Neural crest cell (in vitro differentiated cells): Measurements from ENCODE around the gene DND1. TPM values are rescaled to one million over a fixed set of nuclear protein-coding genes. Genes with fewer than 3 reads are reported as not detected.
"Not testable (repeated sequence)": the region's sequence is repeated elsewhere in the genome, so short reads cannot be mapped to it uniquely, and the experiment has no call there.

Experiments used
- DNase-seq: peaks from one replicate; pipeline ENCODE4 v3.0.0; 2021; ENCODE audit warnings: low read depth, mixed read lengths, low spot score
- H3K27ac Mint-ChIP-seq: one replicate; pipeline ENCODE4 v1.8.0; 2021; ENCODE audit warnings: mild to moderate bottlenecking, mixed read lengths; ENCODE audit not compliant: unreplicated experiment
- H3K27me3 Mint-ChIP-seq: 2 replicates; pipeline ENCODE4 v1.8.0; 2021; ENCODE audit warnings: low read depth, mild to moderate bottlenecking, mixed read lengths
- H3K36me3 Mint-ChIP-seq: 2 replicates; pipeline ENCODE4 v1.8.0; 2021; ENCODE audit warnings: low read depth, mild to moderate bottlenecking, mixed read lengths
- H3K4me1 Mint-ChIP-seq: 2 replicates; pipeline ENCODE4 v1.8.0; 2021; ENCODE audit warnings: mixed read lengths
- H3K4me3 Mint-ChIP-seq: one replicate; pipeline ENCODE4 v1.8.0; 2021; ENCODE audit warnings: mild to moderate bottlenecking, mixed read lengths
- H3K9me3 Mint-ChIP-seq: 2 replicates; pipeline ENCODE4 v1.8.0; 2021; ENCODE audit warnings: mixed read lengths
- CTCF ChIP-seq: fragments of 200-600 bp; sonication (generic); conservative IDR thresholded peaks from 2 replicates; pipeline ENCODE4 v1.5.0; 2021; ENCODE audit warnings: antibody characterized with exemption, mild to moderate bottlenecking
- total RNA-seq: library from RNA; stranded (reverse); gene quantifications from 2 replicates; pipeline ENCODE4 v1.2.1, GENCODE V29; 2021

DND1 gene
- total RNA-seq, 1 donor from 2014 or later = 4.6 TPM

- DNase-seq = peak; percentile 89
- peak within 1 kb of the TSS; percentile 97 for H3K27ac Mint-ChIP-seq
- TF ChIP-seq CTCF = no peak
- no peaks in the 10 kb centered on the region for H3K9me3 Mint-ChIP-seq
- H3K27me3 Mint-ChIP-seq = no peaks in the 10 kb centered on the region
- H3K4me1 Mint-ChIP-seq = peaks cover 28% of the 10 kb centered on the region
- peaks cover 21% of the 10 kb centered on the region for H3K36me3 Mint-ChIP-seq
- H3K4me3 Mint-ChIP-seq = peak within 1 kb of the TSS; percentile 95
Measured at GRCh38 chr5:140664359-140665119, 8.8 kb downstream of the DND1 start, which contains the start of gene WDR55. WDR55 (plus strand) TSS chr5:140664904; CDS start chr5:140664913, 9 bp downstream.

GRCh38 chr5:140664030-140664358 is 9.4 kb downstream of the DND1 start:
- H3K27ac Mint-ChIP-seq = no peak overlapping the region
- H3K4me3 Mint-ChIP-seq = peak overlapping the region; percentile 95
- no peaks in the 10 kb centered on the region for H3K9me3 Mint-ChIP-seq
- peaks cover 28% of the 10 kb centered on the region for H3K4me1 Mint-ChIP-seq
- TF ChIP-seq CTCF = no peak
- peaks cover 22% of the 10 kb centered on the region for H3K36me3 Mint-ChIP-seq
- DNase-seq = no peak
- no peaks in the 10 kb centered on the region for H3K27me3 Mint-ChIP-seq

GRCh38 chr5:140660371-140660770 is 13.0 kb downstream of the DND1 start:
- DNase-seq, H3K27ac Mint-ChIP-seq, H3K4me3 Mint-ChIP-seq, H3K9me3 Mint-ChIP-seq, H3K27me3 Mint-ChIP-seq: not testable (repeated sequence)
- Mint-ChIP-seq H3K4me1 (peaks cover 14% of the 10 kb centered on the region), H3K36me3 (peaks cover 18% of the 10 kb centered on the region)

GRCh38 chr5:140658870-140659269 is 14.5 kb downstream of the DND1 start:
- DNase-seq = no peak
- Mint-ChIP-seq H3K36me3 (peaks cover 23% of the 10 kb centered on the region), H3K4me3 (no peak overlapping the region), H3K27ac (no peak overlapping the region), H3K9me3 (no peaks in the 10 kb centered on the region), H3K4me1 (peaks cover 3% of the 10 kb centered on the region), H3K27me3 (no peaks in the 10 kb centered on the region)
- TF ChIP-seq CTCF = no peak

GRCh38 chr5:140647042-140647419 is 26.3 kb downstream of the DND1 start:
- Mint-ChIP-seq H3K27ac (no peak overlapping the region), H3K36me3 (peaks cover 10% of the 10 kb centered on the region), H3K4me3 (peak overlapping the region; percentile 92), H3K27me3 (no peaks in the 10 kb centered on the region), H3K4me1 (peaks cover 27% of the 10 kb centered on the region), H3K9me3 (no peaks in the 10 kb centered on the region)
- TF ChIP-seq CTCF = no peak
- no peak for DNase-seq

GRCh38 chr5:140642718-140643117 is 30.7 kb downstream of the DND1 start:
- TF ChIP-seq CTCF = no peak
- H3K27ac Mint-ChIP-seq = no peak overlapping the region
- H3K4me1 Mint-ChIP-seq = peaks cover 43% of the 10 kb centered on the region

More at GRCh38 chr5:140642718-140643117, 30.7 kb downstream of the DND1 start:
- DNase-seq = no peak
- Mint-ChIP-seq H3K36me3 (peaks cover 6% of the 10 kb centered on the region), H3K9me3 (peaks cover 4% of the 10 kb centered on the region), H3K27me3 (no peaks in the 10 kb centered on the region), H3K4me3 (peak overlapping the region; percentile 75)
